Measurements from ENCODE around the gene QPCTL.

DNA sequence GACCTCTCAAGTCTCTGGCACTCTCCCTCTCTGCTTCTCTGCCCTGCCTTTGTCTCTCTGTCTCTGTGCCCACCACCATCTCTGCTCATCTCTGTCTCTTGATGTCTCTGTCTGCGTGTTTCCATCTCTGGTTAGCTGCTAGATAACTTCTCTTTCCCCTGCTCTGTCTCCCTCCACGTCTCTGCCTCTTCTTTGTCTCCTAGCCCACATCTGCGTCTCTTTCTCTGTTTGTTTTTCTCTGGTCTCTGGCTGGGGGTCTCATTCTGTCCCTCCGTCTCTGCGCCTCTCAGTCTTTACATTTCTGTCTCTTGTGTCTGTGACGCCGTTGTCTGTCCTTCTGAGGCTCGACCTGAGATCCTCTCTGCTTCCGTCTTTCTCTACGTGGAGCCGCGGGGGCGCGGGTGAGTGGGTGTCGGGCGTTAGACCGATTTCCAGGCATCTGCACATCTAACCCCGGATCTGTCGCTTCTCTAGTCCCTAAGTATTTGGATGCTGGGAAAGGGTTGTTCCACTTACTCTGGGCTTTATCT, 24.1 kb upstream of the QPCTL start:
- TF ChIP-seq, protein P1, sequence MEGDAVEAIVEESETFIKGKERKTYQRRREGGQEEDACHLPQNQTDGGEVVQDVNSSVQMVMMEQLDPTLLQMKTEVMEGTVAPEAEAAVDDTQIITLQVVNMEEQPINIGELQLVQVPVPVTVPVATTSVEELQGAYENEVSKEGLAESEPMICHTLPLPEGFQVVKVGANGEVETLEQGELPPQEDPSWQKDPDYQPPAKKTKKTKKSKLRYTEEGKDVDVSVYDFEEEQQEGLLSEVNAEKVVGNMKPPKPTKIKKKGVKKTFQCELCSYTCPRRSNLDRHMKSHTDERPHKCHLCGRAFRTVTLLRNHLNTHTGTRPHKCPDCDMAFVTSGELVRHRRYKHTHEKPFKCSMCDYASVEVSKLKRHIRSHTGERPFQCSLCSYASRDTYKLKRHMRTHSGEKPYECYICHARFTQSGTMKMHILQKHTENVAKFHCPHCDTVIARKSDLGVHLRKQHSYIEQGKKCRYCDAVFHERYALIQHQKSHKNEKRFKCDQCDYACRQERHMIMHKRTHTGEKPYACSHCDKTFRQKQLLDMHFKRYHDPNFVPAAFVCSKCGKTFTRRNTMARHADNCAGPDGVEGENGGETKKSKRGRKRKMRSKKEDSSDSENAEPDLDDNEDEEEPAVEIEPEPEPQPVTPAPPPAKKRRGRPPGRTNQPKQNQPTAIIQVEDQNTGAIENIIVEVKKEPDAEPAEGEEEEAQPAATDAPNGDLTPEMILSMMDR (IDR thresholded peaks at IDR 0.05) = no peak
- TF ChIP-seq POLR2A (IDR thresholded peaks at IDR 0.05) = no peak

Data from thyroid gland (tissue), 4 donors.